ENCODE data around the gene TPX2.

TPX2 gene

GRCh38 chr20:31833130-31833930 is 94.2 kb downstream of the TPX2 start:
- H3K27ac ChIP-seq = no peak overlapping the region; a peak in 1 of 22 replicates
- no peak overlapping the region for H3K9ac ChIP-seq
- peaks cover 48 to 71% (median 65%) of the 10 kb centered on the region in 10 experiments for H3K4me1 ChIP-seq
- no peaks in the 10 kb centered on the region for H3K36me3 ChIP-seq
- no peak overlapping the region for H3K4me3 ChIP-seq
- H4K20me1 ChIP-seq = peaks cover 0 to 76% (median 25%) of the 10 kb centered on the region in 11 experiments; a peak in 19 of 22 replicates
- TF ChIP-seq Cebpa-rat (IDR thresholded peaks at IDR 0.05) = no peak
- no peaks in the 10 kb centered on the region for H3K9me3 ChIP-seq (replicated peaks in 1 of 11)
- peak overlapping the region in 8 of 11 experiments; percentile 18 to 92 (median 85); a peak in 10 of 22 replicates for H3K4me2 ChIP-seq
- H3K27me3 ChIP-seq = peaks cover 0 to 67% (median 0%) of the 10 kb centered on the region in 11 experiments; a peak in 9 of 22 replicates

GRCh38 chr20:31833931-31834521 is 94.9 kb downstream of the TPX2 start:
- Histone ChIP-seq H3K4me1 (peaks cover 55 to 77% (median 72%) of the 10 kb centered on the region in 10 experiments), H4K20me1 (peaks cover 0 to 83% (median 25%) of the 10 kb centered on the region in 11 experiments; a peak in 19 of 22 replicates), H3K36me3 (no peaks in the 10 kb centered on the region), H3K27ac (no peak overlapping the region; a peak in 1 of 22 replicates), H3K4me2 (peak overlapping the region in 8 of 11 experiments; percentile 18 to 92 (median 85); a peak in 11 of 22 replicates), H3K27me3 (peaks cover 0 to 71% (median 0%) of the 10 kb centered on the region in 11 experiments; a peak in 9 of 22 replicates), H3K9me3 (replicated peaks in 1 of 11) (no peaks in the 10 kb centered on the region), H3K9ac (no peak overlapping the region), H3K4me3 (no peak overlapping the region)
- no peak for TF ChIP-seq Cebpa-rat (IDR thresholded peaks at IDR 0.05)

GRCh38 chr20:31835554-31835953 is 96.5 kb downstream of the TPX2 start:
- peak overlapping the region; percentile 69 to 92 (median 87) for H3K4me2 ChIP-seq
- peak overlapping the region in 4 of 11 experiments; percentile 9 to 20 (median 12); a peak in 7 of 22 replicates for H3K9ac ChIP-seq

GRCh38 chr20:31835977-31836852 is 97.1 kb downstream of the TPX2 start:
- Histone ChIP-seq H3K4me2 (peak overlapping the region; percentile 69 to 92 (median 87)), H3K27ac (peak overlapping the region in 6 of 11 experiments; percentile 2 to 49 (median 27); a peak in 6 of 22 replicates), H3K36me3 (no peaks in the 10 kb centered on the region), H3K4me3 (no peak overlapping the region), H3K4me1 (peaks cover 42 to 70% (median 64%) of the 10 kb centered on the region in 10 experiments), H3K9ac (peak overlapping the region in 4 of 11 experiments; percentile 9 to 20 (median 14); a peak in 7 of 22 replicates), H3K9me3 (replicated peaks in 1 of 11) (no peaks in the 10 kb centered on the region), H4K20me1 (peaks cover 0 to 86% (median 25%) of the 10 kb centered on the region in 11 experiments; a peak in 19 of 22 replicates), H3K27me3 (peaks cover 0 to 91% (median 0%) of the 10 kb centered on the region in 11 experiments; a peak in 9 of 22 replicates)
- no peak for TF ChIP-seq Cebpa-rat (IDR thresholded peaks at IDR 0.05)

More at GRCh38 chr20:31835554-31835953, 96.5 kb downstream of the TPX2 start:
- no peaks in the 10 kb centered on the region for H3K9me3 ChIP-seq (replicated peaks in 1 of 11)
- TF ChIP-seq Cebpa-rat (IDR thresholded peaks at IDR 0.05) = no peak
- H4K20me1 ChIP-seq = peaks cover 0 to 87% (median 25%) of the 10 kb centered on the region in 11 experiments; a peak in 19 of 22 replicates
- no peak overlapping the region for H3K4me3 ChIP-seq
- H3K4me1 ChIP-seq = peaks cover 42 to 70% (median 65%) of the 10 kb centered on the region in 10 experiments
- H3K27me3 ChIP-seq = peaks cover 0 to 85% (median 0%) of the 10 kb centered on the region in 11 experiments; a peak in 9 of 22 replicates
- H3K36me3 ChIP-seq = no peaks in the 10 kb centered on the region
- H3K27ac ChIP-seq = peak overlapping the region in 6 of 11 experiments; percentile 2 to 47 (median 27); a peak in 5 of 22 replicates

GRCh38 chr20:31836853-31837608 is 97.9 kb downstream of the TPX2 start:
- Histone ChIP-seq H3K4me3 (no peak overlapping the region), H3K27me3 (peaks cover 0 to 94% (median 0%) of the 10 kb centered on the region in 11 experiments; a peak in 9 of 22 replicates), H3K9ac (peak overlapping the region in 2 of 11 experiments; percentile 15 to 28; a peak in 3 of 22 replicates), H3K4me1 (peaks cover 42 to 75% (median 68%) of the 10 kb centered on the region in 10 experiments), H3K9me3 (replicated peaks in 1 of 11) (no peaks in the 10 kb centered on the region), H3K36me3 (no peaks in the 10 kb centered on the region), H3K27ac (peak overlapping the region in 1 of 11 experiments; percentile 49; a peak in 3 of 22 replicates), H4K20me1 (peaks cover 0 to 90% (median 25%) of the 10 kb centered on the region in 11 experiments; a peak in 19 of 22 replicates), H3K4me2 (peak overlapping the region; percentile 69 to 92 (median 87))
- TF ChIP-seq Cebpa-rat (IDR thresholded peaks at IDR 0.05) = no peak

GRCh38 chr20:31837896-31838397 is 98.9 kb downstream of the TPX2 start:
- Histone ChIP-seq H3K4me2 (peak overlapping the region; percentile 69 to 92 (median 87)), H3K27ac (0 out of 22 replicates have a peak overlapping the region, but pooled peaks of 2 of the 11 experiments have one; percentile 5 to 7)

GRCh38 chr20:31838646-31839292 is 99.7 kb downstream of the TPX2 start:
- Histone ChIP-seq H3K9ac (no peak overlapping the region), H3K4me3 (no peak overlapping the region), H3K27me3 (peaks cover 0 to 99% (median 0%) of the 10 kb centered on the region in 11 experiments; a peak in 9 of 22 replicates), H3K4me2 (peak overlapping the region in 10 of 11 experiments; percentile 69 to 92 (median 88); a peak in 19 of 22 replicates), H3K27ac (0 out of 22 replicates have a peak overlapping the region, but pooled peaks of 1 of the 11 experiments have one; percentile 7), H3K9me3 (replicated peaks in 1 of 11) (no peaks in the 10 kb centered on the region), H3K36me3 (no peaks in the 10 kb centered on the region), H3K4me1 (peaks cover 51 to 85% (median 82%) of the 10 kb centered on the region in 10 experiments), H4K20me1 (peaks cover 0 to 96% (median 28%) of the 10 kb centered on the region in 11 experiments; a peak in 19 of 22 replicates)
- TF ChIP-seq Cebpa-rat (IDR thresholded peaks at IDR 0.05) = no peak

More at GRCh38 chr20:31837896-31838397, 98.9 kb downstream of the TPX2 start:
- no peak for TF ChIP-seq Cebpa-rat (IDR thresholded peaks at IDR 0.05)
- Histone ChIP-seq H3K36me3 (no peaks in the 10 kb centered on the region), H4K20me1 (peaks cover 0 to 96% (median 28%) of the 10 kb centered on the region in 11 experiments; a peak in 19 of 22 replicates), H3K27me3 (peaks cover 0 to 95% (median 0%) of the 10 kb centered on the region in 11 experiments; a peak in 9 of 22 replicates), H3K4me3 (no peak overlapping the region), H3K4me1 (peaks cover 49 to 84% (median 77%) of the 10 kb centered on the region in 10 experiments), H3K9me3 (replicated peaks in 1 of 11) (no peaks in the 10 kb centered on the region), H3K9ac (0 out of 22 replicates have a peak overlapping the region, but pooled peaks of 1 of the 11 experiments have one; percentile 9)
